HG02885 (cell line): ENCODE data around the gene RNF220.
"Not testable (repeated sequence)": the region's sequence is repeated elsewhere in the genome, so short reads cannot be mapped to it uniquely, and the experiment has no call there.

ENCODE experiments used
- ATAC-seq: cut with Tn5 transposase; IDR thresholded peaks from one replicate; pipeline ENCODE4 v1.9.1; 2021; ENCODE audit warnings: mild to moderate bottlenecking; ENCODE audit not compliant: unreplicated experiment, poor library complexity

RNF220 gene

DNA sequence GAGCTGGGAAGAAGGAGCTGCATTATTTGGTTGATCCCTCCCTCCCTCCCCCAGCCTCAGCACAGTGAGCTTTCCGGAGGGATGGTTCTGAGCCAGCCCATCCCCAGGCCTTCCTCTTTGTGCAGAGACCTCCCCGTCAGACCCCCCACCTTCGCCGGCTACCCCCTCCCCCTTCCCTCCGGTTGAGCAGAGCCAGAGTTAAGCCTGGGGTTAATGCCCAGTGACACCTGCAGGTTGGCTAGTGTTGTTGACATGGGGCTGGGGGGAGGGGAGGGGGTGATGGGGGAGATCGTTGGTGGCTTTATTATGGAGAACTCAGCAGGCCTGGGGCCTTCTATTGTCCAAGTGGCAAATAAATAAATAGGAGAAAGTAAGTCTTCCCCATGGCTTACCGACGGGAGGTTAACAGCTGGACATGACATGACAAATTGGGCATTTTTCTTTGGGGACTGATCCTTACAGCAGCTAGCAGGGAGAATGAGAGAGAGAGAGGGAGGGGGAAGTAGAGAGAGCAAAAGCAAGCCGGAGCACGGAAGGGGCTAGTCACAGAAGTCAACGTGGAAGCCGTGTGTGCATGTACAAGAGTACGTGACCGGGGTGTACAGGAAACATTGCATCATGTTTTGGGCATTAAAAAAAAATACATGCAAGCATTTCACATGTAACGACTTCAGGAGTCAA lies 138.1 kb downstream of the RNF220 start:
- ATAC-seq, result no peak

DNA sequence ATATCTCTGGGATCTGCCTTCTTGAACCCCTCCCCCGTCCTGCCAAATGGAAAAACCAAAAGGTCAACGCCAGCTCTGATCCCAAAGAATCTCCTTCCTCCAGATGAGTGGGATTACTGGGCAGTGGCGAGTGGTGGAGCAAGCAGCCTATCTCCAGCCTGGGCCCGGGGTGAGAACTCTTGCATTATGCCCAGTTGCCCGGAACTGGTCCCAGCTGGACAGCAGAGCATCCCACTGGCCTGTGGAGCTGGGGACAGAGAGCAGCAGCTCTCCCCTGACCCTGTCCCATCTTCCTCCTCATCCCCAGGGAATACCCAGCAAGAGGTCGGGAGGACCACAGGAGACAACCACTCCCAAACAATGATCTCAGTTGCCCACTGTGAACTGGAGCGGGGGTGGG lies 138.7 kb downstream of the RNF220 start:
- ATAC-seq, result no peak

DNA sequence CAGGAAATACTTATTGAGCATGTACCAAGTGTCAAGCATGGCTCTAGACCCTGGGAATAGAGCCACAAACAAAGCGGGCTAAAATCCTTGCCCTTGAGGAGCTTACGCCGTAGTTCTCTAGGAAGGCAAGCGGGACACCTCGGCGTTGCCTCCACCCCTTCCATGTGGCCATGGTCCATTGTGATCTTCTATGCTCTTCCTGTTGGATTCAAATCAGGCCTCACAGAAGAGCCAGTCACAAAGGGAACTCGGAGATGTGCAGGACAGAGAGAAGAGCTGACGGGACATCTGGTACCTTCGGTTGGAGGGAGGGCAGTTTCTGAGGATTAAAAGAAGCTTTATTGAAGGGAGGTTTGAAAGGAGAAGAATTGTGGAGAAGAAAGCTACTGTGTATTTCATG lies 139.9 kb downstream of the RNF220 start:
- ATAC-seq, result no peak

DNA sequence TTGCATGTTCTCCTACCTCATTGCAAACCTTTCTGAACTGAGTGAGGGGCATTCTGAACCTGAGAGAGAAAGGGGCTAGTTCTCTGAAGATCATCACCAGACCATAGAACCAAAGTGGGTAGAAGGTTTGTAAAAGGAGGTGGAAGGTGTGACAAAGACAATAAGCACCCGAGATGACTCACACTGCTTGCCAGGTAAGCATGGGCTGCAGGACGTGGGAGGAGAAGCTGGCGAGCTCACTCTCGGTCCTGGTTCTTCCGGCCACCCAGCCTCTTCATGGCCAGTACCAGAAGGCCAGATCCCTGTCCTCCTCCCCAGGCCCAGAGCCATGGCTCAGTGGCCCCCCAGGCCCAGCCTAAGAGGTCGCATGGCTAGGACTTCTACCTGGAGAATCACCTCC lies 140.9 kb downstream of the RNF220 start:
- no peak for ATAC-seq

DNA sequence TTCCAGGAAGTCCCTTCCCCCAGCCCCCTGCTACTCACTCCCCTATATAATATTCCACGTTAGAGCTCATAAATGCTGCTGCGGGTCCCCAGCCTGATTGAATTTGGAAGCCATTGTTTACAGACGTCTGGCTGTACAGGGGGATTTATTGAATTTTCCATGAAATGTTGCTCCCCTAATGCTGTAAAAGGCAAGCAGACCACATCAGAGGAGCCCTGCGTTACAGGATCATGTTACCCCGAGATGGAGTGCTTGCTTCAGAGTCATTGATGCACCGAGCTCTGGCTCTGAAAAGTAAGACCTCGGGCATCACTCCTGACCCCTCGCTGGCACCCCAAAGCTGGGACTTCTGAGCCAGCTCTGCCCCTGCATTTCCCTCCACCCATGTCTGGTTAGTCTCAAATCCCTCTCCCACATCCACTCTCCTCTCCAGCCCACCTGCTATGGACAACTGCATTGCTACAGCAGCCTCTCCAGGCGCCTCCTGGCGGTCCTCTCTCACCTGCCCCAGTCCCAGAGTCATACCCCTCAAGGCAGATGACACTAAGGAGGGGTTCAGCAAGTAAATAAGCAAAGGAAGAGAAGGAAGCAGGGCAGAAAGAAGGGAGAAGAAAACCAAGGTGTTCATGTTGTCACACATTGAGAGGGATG lies 141.5 kb downstream of the RNF220 start:
- no peak for ATAC-seq

DNA sequence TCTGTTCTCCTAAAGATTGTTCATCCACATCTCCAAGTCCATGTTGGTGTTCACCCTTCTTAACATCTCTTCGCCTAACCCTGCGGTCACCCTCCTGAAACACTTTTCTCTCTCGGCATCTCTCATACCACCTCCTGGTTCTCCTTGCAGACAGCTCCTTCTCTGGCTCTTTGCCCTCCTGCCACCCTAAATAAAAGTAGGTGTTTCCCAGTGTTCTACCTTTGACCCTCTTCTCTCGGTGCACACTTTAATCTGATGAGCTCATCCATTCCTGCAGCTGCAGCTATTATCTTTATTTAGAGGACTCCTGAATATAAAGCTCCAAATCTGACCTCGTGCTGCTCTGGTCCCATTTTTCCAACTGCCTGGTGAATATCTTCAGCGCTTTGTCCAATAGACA lies 142.3 kb downstream of the RNF220 start:
- no peak for ATAC-seq

DNA sequence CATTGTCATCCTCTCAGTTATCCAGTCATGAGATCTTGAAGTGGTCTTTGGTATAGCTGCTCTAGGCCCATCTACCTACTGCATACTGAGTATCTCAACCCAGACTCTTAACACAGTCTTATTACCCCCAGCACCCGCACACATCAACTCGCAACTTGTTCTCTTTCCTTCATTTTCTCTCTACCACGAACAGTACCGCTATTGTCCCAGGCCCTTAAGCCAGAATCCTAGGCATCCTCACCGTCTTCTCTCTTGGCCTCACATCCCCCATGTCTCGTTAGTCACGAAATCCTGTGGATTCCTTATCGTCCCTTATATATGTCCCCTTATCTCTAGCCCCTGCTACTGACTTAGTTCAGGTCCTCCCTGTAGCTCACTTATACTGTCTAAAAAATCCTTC lies 142.8 kb downstream of the RNF220 start:
- ATAC-seq, result no peak

DNA sequence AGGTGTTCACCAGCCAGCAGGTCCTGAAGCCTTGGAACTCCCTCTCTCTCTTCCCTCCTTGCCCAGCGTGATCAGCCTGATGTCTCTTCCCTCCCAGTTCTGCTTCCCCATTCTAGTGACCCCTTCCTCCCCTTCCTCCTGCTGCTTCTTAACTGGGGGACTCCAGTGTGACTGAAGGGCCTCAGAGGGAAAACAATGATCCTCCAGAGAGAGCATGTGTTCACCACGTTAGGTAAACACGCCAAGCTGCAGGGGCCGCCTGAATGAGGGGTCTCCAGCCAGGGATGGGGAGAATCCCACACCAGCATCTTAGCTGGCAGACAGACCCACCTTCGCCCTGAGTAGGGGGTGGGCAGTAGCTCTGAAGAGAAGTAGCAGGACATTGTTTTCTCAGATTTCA lies 144.5 kb downstream of the RNF220 start:
- no peak for ATAC-seq

DNA sequence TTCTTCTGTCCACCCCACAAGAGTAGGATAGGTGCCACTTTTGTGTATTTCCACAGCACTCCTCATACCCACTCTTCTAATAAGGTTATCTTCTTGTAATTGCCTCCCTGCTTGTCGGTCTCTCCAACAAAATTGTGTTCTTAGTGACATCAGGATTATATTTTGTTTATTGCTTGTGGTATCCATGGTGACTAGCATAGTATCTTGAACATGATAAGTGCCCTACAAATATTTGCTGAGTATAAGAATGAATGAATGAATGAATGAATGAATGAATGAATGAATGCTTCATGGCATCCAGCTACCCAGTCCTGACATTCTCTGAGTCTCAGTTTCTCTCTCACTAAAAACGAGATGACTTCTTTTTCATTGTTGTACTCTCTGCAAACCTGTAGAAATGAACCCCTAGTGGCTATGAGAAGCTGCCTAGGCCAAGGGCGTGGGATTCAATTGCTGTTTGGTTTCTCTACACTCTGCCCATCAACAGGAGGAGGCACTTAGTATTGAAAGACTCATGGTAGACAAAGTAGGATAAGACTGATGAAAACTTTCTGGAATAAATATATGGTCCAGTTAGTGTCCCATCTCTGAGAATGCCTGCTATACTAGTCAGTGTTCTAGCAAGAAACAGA lies 148.2 kb downstream of the RNF220 start:
- no peak for ATAC-seq

DNA sequence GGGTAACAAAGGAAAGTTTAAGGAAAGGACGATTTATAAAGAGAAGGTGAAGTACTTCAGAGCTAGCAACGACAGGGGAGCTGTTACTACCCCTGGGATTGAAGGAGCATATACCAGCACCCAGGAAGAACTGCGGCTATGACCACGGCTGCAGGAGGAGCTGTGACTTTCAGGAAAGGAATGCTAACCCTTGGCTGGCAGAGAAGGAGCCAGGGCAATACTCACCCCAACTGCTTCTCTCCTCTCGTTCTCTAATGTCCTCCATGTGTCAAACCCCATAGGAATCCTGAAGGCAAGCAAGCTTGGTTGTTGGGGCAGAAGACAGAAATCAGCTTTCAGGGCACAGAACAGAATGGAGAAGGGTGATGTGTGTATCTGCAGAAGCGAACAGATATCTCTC lies 148.7 kb downstream of the RNF220 start:
- no peak for ATAC-seq

DNA sequence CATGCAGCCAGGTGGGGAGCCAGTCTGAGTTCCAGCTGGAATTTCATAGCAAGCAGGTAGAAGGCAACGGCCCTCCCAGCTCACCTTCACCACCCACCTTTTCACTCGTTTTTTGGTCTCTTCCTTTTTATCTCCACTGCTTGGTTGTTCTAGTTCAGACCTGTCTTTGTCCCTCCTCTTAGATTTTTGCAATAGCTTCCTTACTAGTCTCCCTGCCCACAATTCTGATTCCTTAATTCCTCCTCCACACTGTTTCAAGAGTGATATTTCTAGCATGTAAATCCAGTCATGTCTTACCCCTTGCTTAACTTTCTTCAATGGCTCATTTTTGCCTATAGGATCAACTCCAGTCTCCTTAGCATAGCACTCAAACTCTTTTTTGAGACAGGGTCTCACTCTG lies 149.7 kb downstream of the RNF220 start:
- ATAC-seq, result no peak

DNA sequence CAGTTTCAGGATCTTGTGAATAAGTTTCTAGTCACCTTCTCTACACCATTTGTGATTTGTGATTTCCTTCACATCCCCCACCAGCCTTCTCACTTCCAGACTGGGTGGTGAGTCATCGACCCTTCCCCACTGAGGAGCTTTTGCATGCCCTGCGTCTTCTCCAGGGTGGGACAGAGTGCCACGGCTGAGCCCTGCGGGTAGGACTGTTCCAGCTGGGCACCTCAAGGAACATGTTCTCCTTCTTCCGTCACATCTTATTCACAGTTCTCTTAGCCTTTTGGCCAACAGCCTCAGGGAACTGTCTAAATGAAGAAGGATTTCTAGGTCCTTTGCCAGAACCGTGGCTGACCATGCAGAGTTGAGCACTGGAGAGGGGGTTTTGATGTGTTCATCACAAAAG lies 152.7 kb downstream of the RNF220 start:
- ATAC-seq, result no peak

DNA sequence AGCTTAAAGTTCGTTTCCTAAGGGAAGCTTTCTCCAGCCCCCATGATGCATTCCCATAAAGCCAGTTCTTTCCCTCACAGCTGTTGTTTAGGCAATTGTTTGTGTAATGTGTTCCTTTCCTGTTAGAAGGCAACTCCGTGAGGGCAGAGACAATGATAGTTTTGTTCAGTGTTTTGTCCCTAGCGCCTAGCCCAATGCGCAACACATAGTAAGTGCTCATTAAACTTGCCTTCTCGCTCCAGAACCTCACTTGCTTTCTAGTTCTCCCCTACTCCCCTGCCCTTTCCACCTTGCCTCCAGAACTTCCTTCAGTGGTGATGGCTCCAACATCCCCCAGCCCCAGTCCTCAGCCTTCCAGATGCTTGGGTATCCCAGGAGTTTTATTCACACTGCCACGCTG lies 153.8 kb downstream of the RNF220 start:
- no peak for ATAC-seq

DNA sequence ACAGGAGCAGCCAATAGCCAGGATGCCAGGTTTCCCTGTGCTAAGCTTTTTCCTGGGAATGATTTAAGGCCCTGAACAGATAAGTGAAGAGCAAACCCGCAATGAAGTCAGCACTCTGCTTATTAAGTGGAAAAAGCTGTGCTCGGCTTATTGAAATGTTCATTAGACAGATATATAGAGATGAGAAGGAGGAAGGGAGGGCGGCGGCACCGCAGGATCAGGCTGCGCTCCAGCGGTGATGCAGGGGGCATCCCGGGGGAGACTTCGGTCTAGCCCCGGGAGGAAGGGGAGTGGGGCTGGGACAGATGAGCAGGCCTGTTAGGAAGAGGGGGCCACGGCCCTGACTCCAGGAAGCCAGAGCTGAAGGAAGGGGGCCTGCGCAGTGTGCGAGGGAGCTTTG lies 154.3 kb downstream of the RNF220 start:
- no peak for ATAC-seq

DNA sequence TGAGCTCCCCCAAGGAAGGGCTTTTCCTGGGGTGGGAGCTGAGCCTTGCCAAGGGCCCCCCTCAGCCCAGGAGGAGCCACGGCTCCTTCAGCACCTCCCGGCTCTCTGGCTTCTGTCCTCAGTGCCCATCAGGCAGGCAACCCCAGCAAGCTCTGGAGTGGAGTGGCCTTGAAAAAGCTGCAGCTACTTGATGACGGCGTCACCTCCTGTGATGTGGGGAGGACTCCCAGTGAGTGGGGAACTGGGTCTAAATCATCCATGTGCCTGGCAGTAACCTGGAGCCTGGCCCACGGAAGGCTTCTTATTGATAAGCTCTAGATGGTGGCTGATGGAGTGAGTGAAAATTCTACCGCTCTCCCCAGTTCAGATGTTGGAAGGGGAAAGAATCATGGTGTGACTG lies 154.9 kb downstream of the RNF220 start:
- ATAC-seq, result no peak

DNA sequence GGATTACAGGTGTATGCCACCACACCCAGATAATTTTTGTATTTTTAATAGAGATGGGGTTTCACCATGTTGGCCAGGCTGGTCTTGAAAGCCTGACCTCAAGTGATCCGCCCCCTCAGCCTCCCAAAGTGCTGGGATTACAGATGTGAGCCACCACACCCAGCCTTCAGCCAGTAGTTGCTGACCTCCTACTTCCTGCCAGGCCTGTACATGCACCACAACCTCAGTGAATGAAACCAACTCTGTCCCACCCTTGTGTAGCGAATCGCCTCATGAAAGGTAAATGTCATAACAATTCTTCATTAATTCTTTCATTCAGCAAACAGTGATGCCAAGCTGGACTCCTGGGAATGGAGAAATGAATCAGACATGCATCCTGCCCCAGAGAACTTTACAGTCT lies 155.6 kb downstream of the RNF220 start:
- not testable (repeated sequence) for ATAC-seq

DNA sequence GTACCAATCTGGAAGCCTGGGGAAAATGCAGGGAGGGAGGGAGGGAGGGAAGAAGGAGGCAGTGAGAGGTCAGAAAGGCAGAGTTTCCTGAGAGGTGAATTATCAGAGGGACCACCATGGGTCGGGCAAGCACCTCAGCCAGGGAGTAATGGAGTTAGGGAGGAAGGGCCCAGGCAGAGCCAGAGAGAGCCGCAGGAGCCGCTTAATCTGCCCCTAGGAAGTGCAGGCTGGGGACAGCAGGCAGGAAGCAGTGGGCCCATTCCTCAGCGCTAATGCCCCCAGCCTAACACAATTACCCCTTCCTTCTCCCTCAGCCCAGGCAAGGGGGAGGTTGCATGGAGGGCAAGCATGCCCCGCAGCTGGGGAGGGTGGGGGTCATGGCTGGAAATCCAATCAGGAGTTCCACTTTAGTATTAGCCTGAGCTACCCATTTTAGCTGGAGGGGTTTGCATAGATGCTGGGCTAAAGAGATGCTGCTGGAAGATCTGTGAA lies 160.2 kb downstream of the RNF220 start:
- no peak for ATAC-seq

DNA sequence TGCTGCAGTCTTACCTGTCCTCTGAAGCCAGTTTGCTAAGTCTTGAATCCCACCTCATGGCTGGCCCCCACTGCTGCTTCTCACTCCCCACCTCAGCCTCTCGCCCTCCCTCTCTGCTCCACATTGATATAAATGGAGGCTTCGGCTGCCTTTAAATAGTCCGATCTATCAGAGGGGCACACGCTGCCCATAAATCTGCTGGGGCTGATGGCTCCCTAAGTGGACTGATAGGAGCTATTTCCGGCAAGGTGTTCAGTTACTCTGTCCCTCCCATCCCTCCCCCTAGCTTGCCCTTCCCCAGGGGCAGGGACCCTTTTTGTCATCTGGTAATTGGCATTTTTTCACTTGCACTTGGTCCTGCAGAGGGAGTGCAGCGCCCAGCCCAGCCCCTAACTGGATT lies 160.8 kb downstream of the RNF220 start:
- ATAC-seq, result no peak

DNA sequence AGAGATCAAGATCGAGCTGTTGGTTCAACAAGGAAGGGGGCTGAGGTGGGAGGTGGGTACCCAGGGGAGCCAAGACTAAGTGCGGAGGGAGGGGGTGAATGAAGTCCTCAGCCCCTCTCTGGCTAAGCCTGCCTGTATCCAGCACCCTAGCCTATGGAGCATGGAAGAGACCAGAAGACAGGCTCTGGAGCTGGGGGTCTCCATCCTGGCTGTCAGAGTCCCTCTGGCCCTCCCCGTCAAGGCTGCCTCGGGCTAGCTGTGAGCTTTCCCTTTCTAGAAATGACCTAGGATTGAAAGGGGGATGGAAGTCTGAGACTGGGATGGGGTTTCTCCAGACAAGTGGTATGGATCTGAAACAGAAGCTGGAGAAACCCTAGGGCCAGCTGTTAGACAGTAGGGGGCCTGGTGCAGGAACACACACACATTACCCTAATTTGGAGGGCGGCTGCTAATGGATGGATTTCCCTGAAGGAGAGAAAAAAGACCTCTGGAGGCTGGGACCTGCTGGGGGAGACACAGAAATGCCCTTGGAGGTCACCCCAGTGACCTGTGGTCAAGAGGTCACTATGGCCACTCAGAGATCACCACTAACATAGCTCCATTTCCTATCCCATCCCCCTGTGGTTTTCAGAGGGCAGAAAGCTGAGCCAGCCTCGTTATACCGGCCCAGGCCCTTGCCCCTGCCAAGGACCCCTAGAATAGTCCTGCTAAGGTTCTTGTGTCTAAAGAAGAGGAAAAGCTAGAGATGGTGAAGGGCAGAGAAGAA lies 161.4 kb downstream of the RNF220 start:
- no peak for ATAC-seq

DNA sequence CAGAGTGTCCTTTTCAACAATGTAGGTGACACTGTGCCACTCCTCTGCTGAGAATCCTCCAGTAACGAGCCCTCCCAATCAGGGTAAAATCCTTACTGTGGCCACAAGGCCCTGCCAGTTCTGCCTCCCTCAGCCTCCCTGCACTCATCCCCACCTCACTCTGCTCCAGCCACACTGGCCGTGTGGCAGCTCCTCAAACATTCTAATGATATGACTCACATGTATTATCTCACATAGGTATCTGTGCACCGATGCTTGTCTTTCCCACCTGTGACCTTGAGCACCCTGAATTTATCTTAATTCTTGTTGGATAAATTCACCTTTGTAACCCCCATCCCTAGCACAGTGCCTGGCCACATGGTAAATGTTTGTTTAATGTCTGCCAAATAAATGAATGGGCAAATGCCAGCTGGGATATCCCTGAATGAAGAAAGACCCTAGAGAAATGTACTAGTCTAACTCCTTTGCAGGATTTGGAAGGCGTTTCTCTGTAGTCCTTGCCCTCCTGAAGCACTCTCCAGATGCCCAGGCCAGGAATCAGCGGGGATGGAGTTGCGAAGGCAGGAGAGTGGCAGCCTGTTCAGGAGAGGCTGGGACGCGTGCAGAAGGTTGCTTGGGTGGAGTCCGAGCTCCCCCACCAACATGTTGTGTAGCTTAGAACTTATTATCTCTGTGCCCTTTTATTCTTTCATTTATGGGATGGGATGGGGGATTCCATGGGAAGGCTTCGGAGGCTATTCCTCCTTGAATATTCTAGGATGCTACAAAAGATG lies 163.3 kb downstream of the RNF220 start:
- no peak for ATAC-seq
